ENCODE measurements around the gene APOBEC3A.

The APOBEC3A gene

GRCh38 chr22:38937541-38937940 is 19.9 kb upstream of the APOBEC3A start:
- TF ChIP-seq PPARA (CRISPR knock-in tag; IDR thresholded peaks at IDR 0.05; ENCODE audit: borderline replicate concordance) (no peak), CSDC2 (CRISPR knock-in tag; IDR thresholded peaks at IDR 0.05) (no peak), ZNF8 (CRISPR knock-in tag; IDR thresholded peaks at IDR 0.05) (no peak), PATZ1 (CRISPR knock-in tag; IDR thresholded peaks at IDR 0.05; ENCODE audit: borderline replicate concordance) (no peak), ZC3H10 (CRISPR knock-in tag; IDR thresholded peaks at IDR 0.05) (no peak), ZFP30 (CRISPR knock-in tag; IDR thresholded peaks at IDR 0.05) (no peak), ISL1 (CRISPR knock-in tag; IDR thresholded peaks at IDR 0.05) (no peak), TSHZ2 (CRISPR knock-in tag; IDR thresholded peaks at IDR 0.05) (no peak), TCF4 (CRISPR knock-in tag; IDR thresholded peaks at IDR 0.05; ENCODE audit: borderline replicate concordance) (no peak), OSR1 (CRISPR knock-in tag; IDR thresholded peaks at IDR 0.05) (no peak), ESRRG (CRISPR knock-in tag; IDR thresholded peaks at IDR 0.05) (no peak), RARB (CRISPR knock-in tag; IDR thresholded peaks at IDR 0.05) (no peak), CREB5 (CRISPR knock-in tag; IDR thresholded peaks at IDR 0.05; ENCODE audit: low read depth) (no peak), POU6F1 (CRISPR knock-in tag; IDR thresholded peaks at IDR 0.05; ENCODE audit: borderline replicate concordance, low read depth) (no peak), CSRNP3 (CRISPR knock-in tag; IDR thresholded peaks at IDR 0.05) (no peak), GLIS3 (CRISPR knock-in tag; IDR thresholded peaks at IDR 0.05) (no peak), ZFP3 (CRISPR knock-in tag; IDR thresholded peaks at IDR 0.05) (no peak), ZNF565 (CRISPR knock-in tag; conservative IDR thresholded peaks at IDR 0.05; ENCODE audit: low read depth) (no peak)
- ATAC-seq = no peak

GRCh38 chr22:38938221-38938620 is 19.2 kb upstream of the APOBEC3A start:
- TF ChIP-seq CSRNP3 (CRISPR knock-in tag; IDR thresholded peaks at IDR 0.05) (no peak), OSR1 (CRISPR knock-in tag; IDR thresholded peaks at IDR 0.05) (no peak), ZNF565 (CRISPR knock-in tag; conservative IDR thresholded peaks at IDR 0.05; ENCODE audit: low read depth) (no peak), CREB5 (CRISPR knock-in tag; IDR thresholded peaks at IDR 0.05; ENCODE audit: low read depth) (no peak), TSHZ2 (CRISPR knock-in tag; IDR thresholded peaks at IDR 0.05) (no peak)
- ATAC-seq = no peak

All from SK-N-SH treated with all-trans-retinoic acid at 6 μM for 48 hours (cell line).